ENCODE results near the gene SHISA7.

The SHISA7 gene

GRCh38 chr19:55488986-55489710 lies 46.0 kb upstream of the SHISA7 start:
- Histone ChIP-seq H3K4me3 (no peak overlapping the region), H3K27ac (peak overlapping the region in 1 of 2 donors; percentile 93)
- no peak for DNase-seq (ENCODE audit: low spot score)
- TF ChIP-seq CTCF (IDR thresholded peaks at IDR 0.05), result no peak

- peak within 1 kb of the TSS; percentile 46 for H3K4me3 ChIP-seq
- DNase-seq (ENCODE audit: low spot score), result no peak
- no peak for TF ChIP-seq CTCF (IDR thresholded peaks at IDR 0.05)
- H3K27ac ChIP-seq, result peak within 1 kb of the TSS; percentile 73 to 93
Measured at GRCh38 chr19:55487924-55488687, 45.0 kb upstream of the SHISA7 start, which contains the start of gene SSC5D. Gene SSC5D, plus strand, starts transcription at chr19:55488436. Its CDS starts 154 bp downstream, at chr19:55488590.

GRCh38 chr19:55486971-55487923 lies 44.1 kb upstream of the SHISA7 start:
- no peak for TF ChIP-seq CTCF (IDR thresholded peaks at IDR 0.05)
- Histone ChIP-seq H3K27ac (peak overlapping the region; percentile 73 to 93), H3K4me3 (peak overlapping the region; percentile 46)
- peak; percentile 87 for DNase-seq (ENCODE audit: low spot score)

- no peak for TF ChIP-seq CTCF (IDR thresholded peaks at IDR 0.05)
- peak overlapping the region; percentile 77 to 93 for H3K27ac ChIP-seq
- peak overlapping the region; percentile 46 for H3K4me3 ChIP-seq
- no peak for DNase-seq (ENCODE audit: low spot score)
Measured at GRCh38 chr19:55486043-55486970, 43.2 kb upstream of the SHISA7 start.

GRCh38 chr19:55485439-55486011 lies 42.4 kb upstream of the SHISA7 start:
- Histone ChIP-seq H3K27ac (peak overlapping the region; percentile 77 to 93), H3K4me3 (peak overlapping the region; percentile 74)
- TF ChIP-seq CTCF (IDR thresholded peaks at IDR 0.05), result no peak
- DNase-seq (ENCODE audit: low spot score), result no peak
